Measurements from ENCODE around the gene MRPS27. TPM values are rescaled to one million over a fixed set of nuclear protein-coding genes. Genes with fewer than 3 reads are reported as not detected.

MRPS27 gene
- total RNA-seq, 1 donor: 83.6 TPM

DNA sequence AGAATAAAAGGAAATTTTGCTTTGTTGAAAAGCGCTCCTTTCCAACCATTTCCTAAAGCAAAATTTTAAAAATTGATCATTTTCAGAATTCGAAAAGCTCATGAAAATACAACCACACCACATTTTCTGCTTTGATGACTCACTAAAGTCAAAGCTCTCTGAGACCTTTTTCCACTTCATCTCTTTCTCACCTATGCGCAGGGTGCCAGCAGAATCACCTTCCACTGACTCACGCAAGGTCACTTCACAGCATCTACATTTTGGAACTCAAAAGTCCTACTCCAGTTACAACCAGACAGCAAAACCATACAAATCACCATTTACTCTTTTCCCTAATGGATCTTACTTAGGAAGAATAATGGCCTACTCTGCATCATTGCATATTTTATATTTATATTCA, 106.6 kb downstream of the MRPS27 start:
- no peak overlapping the region for H3K4me3 ChIP-seq (ENCODE audit: low read depth, low read length)
- TF ChIP-seq, protein P1, sequence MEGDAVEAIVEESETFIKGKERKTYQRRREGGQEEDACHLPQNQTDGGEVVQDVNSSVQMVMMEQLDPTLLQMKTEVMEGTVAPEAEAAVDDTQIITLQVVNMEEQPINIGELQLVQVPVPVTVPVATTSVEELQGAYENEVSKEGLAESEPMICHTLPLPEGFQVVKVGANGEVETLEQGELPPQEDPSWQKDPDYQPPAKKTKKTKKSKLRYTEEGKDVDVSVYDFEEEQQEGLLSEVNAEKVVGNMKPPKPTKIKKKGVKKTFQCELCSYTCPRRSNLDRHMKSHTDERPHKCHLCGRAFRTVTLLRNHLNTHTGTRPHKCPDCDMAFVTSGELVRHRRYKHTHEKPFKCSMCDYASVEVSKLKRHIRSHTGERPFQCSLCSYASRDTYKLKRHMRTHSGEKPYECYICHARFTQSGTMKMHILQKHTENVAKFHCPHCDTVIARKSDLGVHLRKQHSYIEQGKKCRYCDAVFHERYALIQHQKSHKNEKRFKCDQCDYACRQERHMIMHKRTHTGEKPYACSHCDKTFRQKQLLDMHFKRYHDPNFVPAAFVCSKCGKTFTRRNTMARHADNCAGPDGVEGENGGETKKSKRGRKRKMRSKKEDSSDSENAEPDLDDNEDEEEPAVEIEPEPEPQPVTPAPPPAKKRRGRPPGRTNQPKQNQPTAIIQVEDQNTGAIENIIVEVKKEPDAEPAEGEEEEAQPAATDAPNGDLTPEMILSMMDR (IDR thresholded peaks at IDR 0.05; ENCODE audit: insufficient read depth, low read length): no peak
- no peak for DNase-seq (ENCODE audit: low read depth)

DNA sequence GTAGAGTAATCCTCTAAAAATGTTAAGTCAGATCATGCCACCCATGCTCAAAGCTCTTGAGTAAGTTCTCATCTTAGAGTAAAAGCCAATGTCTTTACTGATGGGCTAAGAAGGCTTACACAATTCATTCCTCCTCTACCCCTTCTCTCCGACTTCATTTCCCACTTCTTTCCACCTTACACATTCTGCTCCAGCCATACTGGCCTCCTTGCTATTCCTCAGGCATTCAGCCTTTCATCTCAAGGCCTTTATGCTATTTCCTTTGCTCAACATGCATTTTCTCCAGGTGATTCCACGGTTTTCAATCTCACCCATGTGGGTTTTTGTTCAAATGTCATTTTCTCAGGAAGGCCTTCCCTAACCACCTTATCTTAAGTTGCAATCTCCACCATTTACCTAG, 107.9 kb downstream of the MRPS27 start:
- no peak for DNase-seq (ENCODE audit: low read depth)

DNA sequence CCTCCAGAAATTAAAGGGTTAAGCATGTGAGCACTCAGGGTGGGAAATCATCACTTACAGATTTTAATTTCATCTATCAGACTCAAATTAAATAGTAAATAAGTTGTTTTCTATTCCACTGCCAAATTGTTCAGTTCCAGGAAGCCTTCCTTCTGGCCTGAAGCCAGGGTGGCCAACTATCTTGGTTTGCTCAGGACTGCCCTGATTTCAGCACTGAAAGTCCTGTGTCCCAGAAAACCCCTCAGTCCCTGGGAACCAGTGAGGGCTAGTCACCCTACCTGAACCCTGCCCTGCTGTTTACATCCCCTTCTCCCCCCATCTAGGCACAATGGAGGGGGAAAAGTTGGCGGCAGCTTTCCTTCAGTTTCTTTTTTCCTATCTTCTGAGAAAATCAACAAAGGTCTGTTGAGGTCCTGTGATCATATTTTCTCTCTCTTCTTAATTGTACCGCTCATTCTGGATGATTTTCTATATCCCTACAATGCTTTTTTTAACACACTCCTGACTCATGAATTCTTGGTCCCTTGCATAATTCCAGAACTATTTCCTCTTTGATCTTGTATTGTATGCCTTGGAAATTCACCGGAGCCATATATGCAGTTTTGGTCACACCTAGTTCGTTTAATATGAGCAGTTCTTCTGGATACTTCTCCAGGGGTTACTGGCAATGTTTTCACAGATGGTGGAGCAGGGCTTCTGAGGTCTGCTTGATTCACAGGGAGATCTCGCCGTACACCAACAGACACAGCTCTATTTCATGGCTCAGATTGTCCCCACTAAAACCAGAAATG, 109.0 kb downstream of the MRPS27 start:
- H3K4me3 ChIP-seq (ENCODE audit: low read depth, low read length): peak overlapping the region; percentile 15

More for the DNA sequence above, 107.9 kb downstream of the MRPS27 start:
- H3K4me3 ChIP-seq (ENCODE audit: low read depth, low read length): no peak overlapping the region
- TF ChIP-seq, protein P1 (IDR thresholded peaks at IDR 0.05; ENCODE audit: insufficient read depth, low read length): no peak

DNA sequence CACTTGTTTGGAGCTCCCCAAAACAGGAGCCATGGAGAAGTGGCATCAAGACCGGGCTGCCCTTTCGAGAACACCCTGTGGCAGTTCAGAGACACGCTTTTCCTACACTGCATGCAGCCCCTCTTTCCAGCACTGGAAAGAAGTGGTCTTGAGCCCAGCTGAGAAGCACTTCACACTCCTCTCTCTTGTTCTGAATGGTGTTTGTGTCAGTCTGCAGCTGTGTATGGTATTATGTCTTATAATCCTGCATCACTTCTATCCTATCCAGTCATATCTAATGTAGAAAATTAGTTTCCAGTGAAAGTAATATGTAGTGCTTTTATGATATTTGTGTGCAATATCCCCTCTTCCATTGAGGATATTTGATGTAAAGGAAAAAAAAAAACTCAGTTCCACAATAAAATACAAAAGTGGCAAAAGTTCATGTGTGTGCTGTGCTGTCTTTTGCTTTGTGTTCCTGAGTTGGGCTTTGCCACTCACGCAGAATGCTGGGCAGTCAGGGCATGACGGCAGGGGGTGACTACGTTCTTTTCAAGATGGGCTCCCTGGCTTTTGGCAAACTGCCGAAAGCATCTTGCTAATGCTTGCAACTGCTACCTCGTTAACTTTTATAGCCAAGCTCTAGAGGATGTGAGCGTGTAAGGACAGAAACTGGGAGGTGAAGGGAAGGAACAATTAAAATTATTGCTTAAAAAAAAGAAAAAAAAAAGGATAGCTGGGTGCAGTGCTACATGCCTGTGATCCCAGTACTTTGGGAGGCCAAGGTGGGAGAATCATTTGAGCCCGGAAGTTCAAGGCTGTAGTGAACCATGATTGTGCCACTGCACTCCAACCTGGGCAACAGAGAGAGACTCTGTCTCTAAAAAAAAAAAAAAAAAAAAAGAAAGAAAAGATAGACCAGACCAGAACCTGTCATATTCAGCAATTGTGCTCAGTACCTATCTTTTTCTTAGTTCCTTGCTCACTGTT, 110.6 kb downstream of the MRPS27 start:
- TF ChIP-seq, protein P1 (IDR thresholded peaks at IDR 0.05; ENCODE audit: insufficient read depth, low read length): no peak
- no peak for DNase-seq (ENCODE audit: low read depth)
- no peak overlapping the region for H3K4me3 ChIP-seq (ENCODE audit: low read depth, low read length)

More for the DNA sequence above, 109.0 kb downstream of the MRPS27 start:
- DNase-seq (ENCODE audit: low read depth): peak; percentile 88
- TF ChIP-seq, protein P1 (IDR thresholded peaks at IDR 0.05; ENCODE audit: insufficient read depth, low read length): no peak

DNA sequence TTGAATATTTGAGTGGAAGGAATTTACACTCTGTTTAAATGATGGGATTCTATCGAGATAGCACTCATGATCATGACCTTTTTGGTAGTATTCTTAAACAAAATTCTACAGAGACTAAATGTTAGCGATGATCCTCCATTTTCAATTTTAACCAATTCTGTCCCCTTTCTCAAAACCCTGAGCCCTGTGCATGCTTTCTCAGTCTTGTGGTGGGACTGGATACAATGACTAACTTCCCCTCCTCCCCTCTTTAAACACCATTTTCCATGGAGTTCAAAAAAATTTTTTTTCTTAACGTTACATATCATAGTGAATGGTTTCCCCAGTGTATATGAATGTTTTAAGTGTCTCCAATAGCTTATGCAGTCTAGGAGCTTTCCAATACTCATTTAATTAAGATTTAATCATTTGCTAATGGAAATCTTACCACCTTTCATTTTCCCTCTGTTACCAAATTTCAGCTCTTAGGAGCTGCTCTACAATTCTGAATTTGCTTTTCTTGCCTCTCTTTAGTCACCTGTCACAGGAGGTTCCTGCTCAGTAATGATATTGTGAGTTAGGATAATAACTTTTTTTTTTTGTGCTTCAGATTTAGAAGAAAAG, 111.6 kb downstream of the MRPS27 start:
- no peak for DNase-seq (ENCODE audit: low read depth)
- H3K4me3 ChIP-seq (ENCODE audit: low read depth, low read length): no peak overlapping the region
- TF ChIP-seq, protein P1 (IDR thresholded peaks at IDR 0.05; ENCODE audit: insufficient read depth, low read length): no peak

DNA sequence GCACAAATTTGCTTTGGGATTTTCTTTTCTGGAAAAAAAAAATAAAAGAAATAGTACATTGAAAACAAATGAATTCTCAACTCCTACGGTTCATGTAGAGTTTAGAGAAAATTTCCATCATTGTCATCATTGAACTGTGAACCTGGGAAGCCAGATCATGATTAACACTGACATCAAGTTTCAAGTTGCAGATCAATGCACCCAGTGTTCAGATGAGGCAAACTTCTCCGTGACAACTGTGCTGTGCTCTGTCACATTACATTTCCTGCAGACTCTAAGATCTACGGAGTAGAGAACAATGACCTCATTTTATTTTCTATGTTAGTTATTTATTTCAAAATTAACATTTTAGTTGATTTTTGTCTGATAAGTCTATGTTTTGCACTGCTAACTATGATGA, 113.0 kb downstream of the MRPS27 start:
- DNase-seq (ENCODE audit: low read depth): no peak
- TF ChIP-seq, protein P1 (IDR thresholded peaks at IDR 0.05; ENCODE audit: insufficient read depth, low read length): no peak
- H3K4me3 ChIP-seq (ENCODE audit: low read depth, low read length): no peak overlapping the region

Data from fibroblast of the aortic adventitia (primary cell).